ENCODE measurements around the gene TCF23. TPM values are rescaled to one million over a fixed set of nuclear protein-coding genes. Genes with fewer than 3 reads are reported as not detected.

The TCF23 gene
- total and polyA plus RNA-seq, 2 of the 4 experiments (the other 2 are of a cell fraction), result not detected

DNA sequence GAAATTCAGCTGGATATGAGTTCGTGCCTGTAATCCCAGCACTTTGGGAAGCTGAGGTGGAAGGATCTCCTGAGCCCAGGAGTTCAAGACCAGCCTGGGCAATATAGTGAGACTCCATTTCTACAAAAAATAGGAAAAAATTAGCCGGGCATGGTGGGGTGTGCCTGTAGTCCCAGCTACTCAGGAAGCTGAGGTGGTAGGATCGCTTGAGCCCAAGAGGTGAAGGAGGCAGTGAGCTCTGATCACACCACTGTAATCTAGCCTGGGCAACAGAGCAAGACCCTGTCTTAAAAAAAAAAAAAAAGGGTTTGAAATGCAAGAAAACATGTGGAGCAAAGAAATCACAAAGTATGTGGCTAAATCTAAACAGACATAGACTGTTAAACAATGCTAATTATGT is 39.7 kb upstream of the TCF23 start:
- H3K56ac ChIP-seq (ENCODE audit: extremely low read depth, insufficient read depth, low read length), result no peak overlapping the region
- no peak overlapping the region for H3K27ac ChIP-seq (ENCODE audit: insufficient read depth, low read length)
- no peak overlapping the region for H3K23ac ChIP-seq (ENCODE audit: low read depth, low read length)
- ATAC-seq (ENCODE audit: low read depth) (no peak), DNase-seq (no peak)
- no peak overlapping the region for H4K5ac ChIP-seq (ENCODE audit: low read depth, low read length)
- no peak for TF ChIP-seq MAFK (IDR thresholded peaks at IDR 0.05; ENCODE audit: low read depth, low read length)
- TF ChIP-seq USF2 (IDR thresholded peaks at IDR 0.05; ENCODE audit: low read depth, low read length), result no peak
- TF ChIP-seq FOS (IDR thresholded peaks at IDR 0.05; ENCODE audit: low read depth, low read length), result no peak
- no peak for TF ChIP-seq MXI1 (IDR thresholded peaks at IDR 0.05; ENCODE audit: borderline replicate concordance, low read depth, low read length)
- TF ChIP-seq, protein P1, sequence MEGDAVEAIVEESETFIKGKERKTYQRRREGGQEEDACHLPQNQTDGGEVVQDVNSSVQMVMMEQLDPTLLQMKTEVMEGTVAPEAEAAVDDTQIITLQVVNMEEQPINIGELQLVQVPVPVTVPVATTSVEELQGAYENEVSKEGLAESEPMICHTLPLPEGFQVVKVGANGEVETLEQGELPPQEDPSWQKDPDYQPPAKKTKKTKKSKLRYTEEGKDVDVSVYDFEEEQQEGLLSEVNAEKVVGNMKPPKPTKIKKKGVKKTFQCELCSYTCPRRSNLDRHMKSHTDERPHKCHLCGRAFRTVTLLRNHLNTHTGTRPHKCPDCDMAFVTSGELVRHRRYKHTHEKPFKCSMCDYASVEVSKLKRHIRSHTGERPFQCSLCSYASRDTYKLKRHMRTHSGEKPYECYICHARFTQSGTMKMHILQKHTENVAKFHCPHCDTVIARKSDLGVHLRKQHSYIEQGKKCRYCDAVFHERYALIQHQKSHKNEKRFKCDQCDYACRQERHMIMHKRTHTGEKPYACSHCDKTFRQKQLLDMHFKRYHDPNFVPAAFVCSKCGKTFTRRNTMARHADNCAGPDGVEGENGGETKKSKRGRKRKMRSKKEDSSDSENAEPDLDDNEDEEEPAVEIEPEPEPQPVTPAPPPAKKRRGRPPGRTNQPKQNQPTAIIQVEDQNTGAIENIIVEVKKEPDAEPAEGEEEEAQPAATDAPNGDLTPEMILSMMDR (conservative IDR thresholded peaks at IDR 0.05; ENCODE audit: low read depth, low read length), result no peak
- no peak for TF ChIP-seq BHLHE40 (IDR thresholded peaks at IDR 0.05; ENCODE audit: low read depth, low read length)
- no peak for TF ChIP-seq NFE2L2 (IDR thresholded peaks at IDR 0.05; ENCODE audit: low read depth, low read length)
- no peak for TF ChIP-seq RAD21 (IDR thresholded peaks at IDR 0.05; ENCODE audit: low read length)
- TF ChIP-seq MAZ (IDR thresholded peaks at IDR 0.05; ENCODE audit: borderline replicate concordance, low read depth, low read length), result no peak
- no peak for TF ChIP-seq SMC3 (IDR thresholded peaks at IDR 0.05; ENCODE audit: low read depth, low read length)
- no peak for TF ChIP-seq RFX5 (IDR thresholded peaks at IDR 0.05; ENCODE audit: low read depth, low read length)
- TF ChIP-seq CEBPB (IDR thresholded peaks at IDR 0.05; ENCODE audit: low read depth, low read length), result no peak
- ChIA-PET CTCF (no interaction called here), POLR2A (ENCODE audit: unreplicated experiment) (interaction anchor here (0.6 kb wide), 1 partner anchor 28 kb away, joined by 3 read pairs; no protein-coding TSS in a partner anchor)
- no peak overlapping the region for H4K8ac ChIP-seq (ENCODE audit: low read depth in 2 of 2, low read length in 2 of 2)
- H3K18ac ChIP-seq (ENCODE audit: low read depth, low read length), result no peak overlapping the region
- H2AFZ ChIP-seq (replicated peaks; ENCODE audit: low read length, poor library complexity), result no peak overlapping the region
- no peak overlapping the region for H2BK15ac ChIP-seq (ENCODE audit: low read depth, low read length)
- no TSS peak for BruUV-seq (replicated peaks)
- no peak overlapping the region for H2AK5ac ChIP-seq (ENCODE audit: low read depth, low read length)
- H3K4me1 ChIP-seq (ENCODE audit: control insufficient read depth, insufficient read depth, low read length), result no peaks in the 10 kb centered on the region
- no peak overlapping the region for H3K14ac ChIP-seq (replicated peaks; ENCODE audit: low read depth, low read length)
- no peak overlapping the region for H3K4ac ChIP-seq (ENCODE audit: low read depth, low read length)
- H3K9ac ChIP-seq (ENCODE audit: low read depth, low read length), result no peak overlapping the region
- no peak overlapping the region for H2BK120ac ChIP-seq (ENCODE audit: low read depth, low read length)
- H4K20me1 ChIP-seq (ENCODE audit: insufficient read depth, low read length), result no peaks in the 10 kb centered on the region
- H2AK9ac ChIP-seq (replicated peaks; ENCODE audit: low read depth, low read length, poor library complexity), result no peak overlapping the region
- no peaks in the 10 kb centered on the region for H3K36me3 ChIP-seq (ENCODE audit: control insufficient read depth, insufficient read depth, low read length)
- dilution Hi-C loops (cut with HindIII; ENCODE audit: low sequenced_read_pairs, unreplicated experiment), result no loop called here
- no peaks in the 10 kb centered on the region for H3K79me1 ChIP-seq (ENCODE audit: low read depth in 1 of 2, low read length in 2 of 2)
- H3K9me3 ChIP-seq (ENCODE audit: control insufficient read depth, insufficient read depth, low read length), result no peaks in the 10 kb centered on the region
- intact Hi-C loops (cut with micrococcal nuclease), result no loop called here
- no peak overlapping the region for H2BK5ac ChIP-seq (ENCODE audit: low read depth, low read length, poor library complexity, severe bottlenecking)
- no peaks in the 10 kb centered on the region for H3K9me1 ChIP-seq (ENCODE audit: insufficient read depth, low read length)
- H3K4me3 ChIP-seq (ENCODE audit: insufficient read depth, low read depth, low read length), result no peak overlapping the region
- H3K4me2 ChIP-seq (ENCODE audit: low read depth, low read length), result no peak overlapping the region
- H3K27me3 ChIP-seq (ENCODE audit: control insufficient read depth, insufficient read depth, low read length), result peaks cover 37% of the 10 kb centered on the region
- in situ Hi-C loops (cut with MboI; ENCODE audit: low sequenced_read_pairs), result no loop called here
- no CpG with 5 or more reads among the region's 3 CpGs for WGBS, 2 experiments (ENCODE audit: extremely low coverage in 2 of 2, insufficient read length in 1 of 2)
- H2BK20ac ChIP-seq (ENCODE audit: low read depth, low read length), result no peak overlapping the region
- no peak overlapping the region for H4K91ac ChIP-seq (ENCODE audit: insufficient read depth, low read depth, low read length)
